ENCODE data around the gene MRTFA.
"Not testable (repeated sequence)": the region's sequence is repeated elsewhere in the genome, so short reads cannot be mapped to it uniquely, and the experiment has no call there.

Gene MRTFA

GRCh38 chr22:40656651-40657050 lies 20.1 kb upstream of the MRTFA start:
- DNase-seq: not testable (repeated sequence)

- not testable (repeated sequence) for DNase-seq
Measured at GRCh38 chr22:40655941-40656340, 19.4 kb upstream of the MRTFA start.

- DNase-seq: no peak
Measured at GRCh38 chr22:40654522-40655167, 18.1 kb upstream of the MRTFA start.

GRCh38 chr22:40653361-40653760 lies 16.8 kb upstream of the MRTFA start:
- DNase-seq: no peak

- DNase-seq: peak; percentile 91
Measured at GRCh38 chr22:40651563-40652501, 15.3 kb upstream of the MRTFA start.

- DNase-seq: no peak
Measured at GRCh38 chr22:40651057-40651456, 14.5 kb upstream of the MRTFA start.

GRCh38 chr22:40648386-40648785 lies 11.9 kb upstream of the MRTFA start:
- DNase-seq: no peak

GRCh38 chr22:40645579-40646197 lies 9.2 kb upstream of the MRTFA start:
- DNase-seq: no peak

GRCh38 chr22:40642316-40642715 lies 5.8 kb upstream of the MRTFA start:
- DNase-seq: no peak

- no peak for DNase-seq
Measured at GRCh38 chr22:40641269-40641668, 4.8 kb upstream of the MRTFA start.

GRCh38 chr22:40638261-40638660 lies 1.7 kb upstream of the MRTFA start:
- DNase-seq: no peak

- DNase-seq: peak; percentile 68
Measured at GRCh38 chr22:40637183-40638150, 948 bp upstream of the MRTFA start.

GRCh38 chr22:40635940-40636379 lies 559 bp downstream of the MRTFA start:
- DNase-seq: peak; percentile 7

- no peak for DNase-seq
Measured at GRCh38 chr22:40635043-40635939, 1.2 kb downstream of the MRTFA start.

GRCh38 chr22:40634119-40634903 lies 2.2 kb downstream of the MRTFA start:
- DNase-seq: no peak

- DNase-seq: no peak
Measured at GRCh38 chr22:40633036-40633435, 3.5 kb downstream of the MRTFA start.

GRCh38 chr22:40631925-40632324 lies 4.6 kb downstream of the MRTFA start:
- DNase-seq: no peak

GRCh38 chr22:40628354-40629042 lies 8.0 kb downstream of the MRTFA start:
- DNase-seq: no peak

GRCh38 chr22:40627612-40628011 lies 8.9 kb downstream of the MRTFA start:
- no peak for DNase-seq

- no peak for DNase-seq
Measured at GRCh38 chr22:40626851-40627250, 9.7 kb downstream of the MRTFA start.

All from activated naive CD4-positive, alpha-beta T cell treated with Interleukin-2 at 50 U/mL for 16 hours (primary cell).